HepG2 (cell line): Measurements from ENCODE around the gene MYOZ3.

ENCODE experiments used
- CBX5 ChIP-seq: sonication (generic); formaldehyde crosslinking; IDR thresholded peaks from 2 replicates; pipeline ENCODE4 v1.4.0; 2020; ENCODE audit warnings: missing genetic modification reagents, borderline replicate concordance
- EP300 ChIP-seq, 3 experiments: sonication (generic) in 1 of 3; formaldehyde crosslinking in 1 of 3; IDR thresholded peaks; 2 replicates each; pipeline versions ENCODE4 v1.5.1 to v1.6.1; 2011 to 2020; ENCODE audit warnings: low read depth in 2 of 3, low read length in 2 of 3, borderline replicate concordance in 1 of 3, improper control_type of control experiment in 1 of 3, mild to moderate bottlenecking in 1 of 3, missing genetic modification reagents in 1 of 3, moderate library complexity in 1 of 3
- HNRNPL ChIP-seq: fragments of 200-400 bp; formaldehyde crosslinking; IDR thresholded peaks from 2 replicates; pipeline ENCODE4 v1.6.1; 2017; ENCODE audit warnings: mild to moderate bottlenecking, low read depth, low read length
- IRF1 ChIP-seq: sonication (generic); formaldehyde crosslinking; IDR thresholded peaks from 2 replicates; pipeline ENCODE4 v1.4.0; 2020; ENCODE audit warnings: low read depth, mild to moderate bottlenecking, missing genetic modification reagents
- KAT7 ChIP-seq: IDR thresholded peaks from 2 replicates; pipeline ENCODE4 v1.6.1; 2018; ENCODE audit warnings: borderline replicate concordance, missing compliant biosample characterization
- NCOR1 ChIP-seq: fragments of 200-600 bp; sonication (generic); IDR thresholded peaks from 2 replicates; pipeline ENCODE4 v1.7.0; 2017; ENCODE audit warnings: antibody characterized with exemption, low read length, borderline replicate concordance

- TF ChIP-seq IRF1 (CRISPR knock-in tag): no peak
- TF ChIP-seq CBX5 (CRISPR knock-in tag): no peak
- TF ChIP-seq EP300 (IDR thresholded peaks at IDR 0.05; ENCODE audit: low read depth in 2 of 2, low read length in 2 of 2): no peak
- TF ChIP-seq EP300 (CRISPR knock-in tag; IDR thresholded peaks at IDR 0.05; ENCODE audit: borderline replicate concordance): no peak
- TF ChIP-seq HNRNPL: no peak
- no peak for TF ChIP-seq NCOR1
- no peak for TF ChIP-seq KAT7 (CRISPR knock-in tag)
These were observed 19.1 kb upstream of the MYOZ3 start for GRCh38 chr5:150641824-150642566.
